LHCN-M2 (cell line): ENCODE data around the gene CTNNA2. TPM values are rescaled to one million over a fixed set of nuclear protein-coding genes. Genes with fewer than 3 reads are reported as not detected.

Experiments
- DNase-seq: peaks from one replicate; pipeline ENCODE4 v3.0.0-alpha.2; 2012; ENCODE audit warnings: low read depth
- total RNA-seq: library from RNA; depleted of rRNA; stranded (reverse); fragments of >200 nt; gene quantifications from 2 replicates; pipeline ENCODE4 v1.2.3, GENCODE V29; 2014

Gene CTNNA2
- total RNA-seq, 1 experiment from 2014 or later, result 0.06 TPM

DNA sequence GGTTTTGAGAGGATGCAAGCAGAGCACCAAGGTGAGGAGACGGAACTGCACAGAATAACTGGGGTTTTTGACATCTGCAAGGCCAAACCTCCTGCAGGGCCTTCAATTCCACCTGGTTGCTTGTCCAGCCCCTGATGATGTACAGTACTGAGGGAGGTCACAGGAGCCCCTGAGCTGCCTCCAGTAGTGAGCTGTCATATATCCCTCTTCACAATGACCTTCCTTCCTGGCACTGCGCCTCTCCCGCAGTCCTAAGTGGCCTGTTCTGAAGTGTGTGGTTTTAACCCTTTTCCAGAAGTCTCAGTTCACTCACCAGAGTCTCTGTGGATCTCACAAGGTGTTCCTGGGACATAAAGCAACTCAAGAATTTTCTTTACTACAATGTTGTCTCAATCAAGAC lies 746.4 kb downstream of the CTNNA2 start:
- DNase-seq, result no peak

- DNase-seq, result no peak
These were observed 753.4 kb downstream of the CTNNA2 start for GRCh38 chr2:80266231-80266630.

DNA sequence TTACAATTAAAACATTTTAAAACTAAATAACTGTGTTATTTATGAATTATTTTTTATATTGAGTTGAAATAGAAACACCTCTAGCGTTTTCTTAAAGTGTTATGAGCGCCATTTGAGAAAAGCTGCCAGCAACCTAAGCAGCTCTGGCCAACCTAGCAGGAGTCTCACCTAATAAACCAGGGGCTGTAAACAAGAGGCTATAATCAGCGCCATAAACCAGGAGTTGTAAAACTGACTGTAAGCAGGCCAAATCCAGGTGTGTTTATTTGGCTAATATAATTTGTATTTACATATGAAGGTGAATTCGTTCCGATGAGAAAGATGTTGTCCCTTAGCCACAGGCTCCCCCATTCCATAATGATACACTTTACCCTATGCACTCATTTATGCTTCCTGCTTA lies 757.0 kb downstream of the CTNNA2 start:
- DNase-seq, result no peak

GRCh38 chr2:80280598-80280997 lies 767.7 kb downstream of the CTNNA2 start:
- DNase-seq, result no peak

- DNase-seq, result no peak
These were observed 768.2 kb downstream of the CTNNA2 start for GRCh38 chr2:80281049-80281448.

DNA sequence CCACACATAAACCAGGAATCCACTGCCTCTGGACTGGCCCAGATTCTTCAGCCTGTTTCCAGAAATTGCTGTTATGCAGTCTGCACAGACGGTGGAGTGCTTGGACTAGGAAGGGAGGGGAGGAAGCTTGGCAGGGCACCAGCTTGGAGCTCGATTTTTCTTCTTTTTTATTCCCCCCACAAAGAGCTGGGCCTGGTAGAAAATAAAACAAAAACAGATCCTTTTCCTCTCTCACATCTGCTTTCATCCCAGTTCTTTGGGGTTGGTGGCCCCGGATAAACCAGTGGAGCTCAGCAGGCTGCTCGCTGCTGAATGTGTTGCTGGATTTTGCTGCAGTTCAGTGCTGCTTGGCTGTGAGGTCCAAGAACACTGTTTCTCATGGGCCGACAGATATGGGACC lies 775.7 kb downstream of the CTNNA2 start:
- DNase-seq, result no peak

DNA sequence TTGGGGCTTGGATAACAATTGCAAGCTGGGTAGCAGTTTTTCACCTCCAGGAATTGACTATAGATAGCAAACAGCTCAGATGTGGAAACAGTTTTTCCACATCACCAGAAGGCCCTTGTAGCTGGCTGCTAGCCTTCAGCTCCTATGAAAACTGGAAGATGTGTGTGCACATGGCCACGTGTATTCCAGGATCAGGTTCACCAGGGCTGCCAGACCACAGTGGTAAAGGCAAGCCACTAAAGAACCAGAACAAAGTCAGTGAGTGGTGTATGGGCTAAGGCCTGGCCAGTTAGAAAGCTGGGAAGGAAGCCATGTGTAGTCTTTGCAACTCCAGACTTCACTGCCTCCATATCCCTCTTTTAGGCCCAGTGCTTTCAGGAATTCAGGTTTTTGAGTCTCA lies 778.8 kb downstream of the CTNNA2 start:
- DNase-seq, result no peak

- no peak for DNase-seq
These were observed 779.6 kb downstream of the CTNNA2 start for GRCh38 chr2:80292474-80292873.

GRCh38 chr2:80293039-80293438 lies 780.2 kb downstream of the CTNNA2 start:
- no peak for DNase-seq

DNA sequence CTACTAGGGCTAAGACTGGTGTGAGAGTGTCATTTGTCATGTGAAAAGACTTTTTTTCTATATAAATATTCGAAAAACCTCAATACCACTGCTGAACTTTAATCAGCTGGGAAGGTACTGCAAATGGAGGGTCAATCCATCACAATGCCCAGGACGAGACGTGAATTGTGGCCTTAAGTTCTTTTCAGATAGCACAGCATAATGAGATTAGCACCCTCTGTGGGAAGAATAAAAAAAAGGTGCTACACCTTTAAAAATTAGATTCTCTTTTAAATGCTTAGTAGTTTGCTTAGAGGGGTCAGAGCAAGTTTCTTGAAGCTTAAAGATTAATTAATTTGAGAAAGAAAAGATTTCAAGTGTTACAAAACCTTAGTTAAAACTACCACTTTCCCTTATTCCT lies 786.1 kb downstream of the CTNNA2 start:
- DNase-seq, result no peak

DNA sequence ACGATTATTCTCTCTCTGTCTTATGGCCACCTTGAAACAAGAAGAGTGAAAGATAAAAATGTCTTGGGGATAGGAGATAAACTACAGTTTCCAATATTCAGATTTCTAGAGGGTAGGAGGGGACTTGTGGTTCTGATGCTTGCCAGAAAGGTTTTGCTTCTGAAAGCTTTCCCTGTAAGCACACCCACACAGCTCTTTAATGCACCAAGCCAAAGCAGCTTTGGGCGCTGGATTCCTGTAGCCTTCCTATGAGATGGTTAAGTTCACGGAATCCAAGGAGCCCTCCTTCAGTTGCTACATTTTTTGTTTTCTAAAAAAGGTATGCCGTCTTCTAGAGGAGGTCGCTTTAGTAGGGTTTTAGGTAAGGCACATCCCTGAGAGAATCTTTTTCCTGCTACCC lies 786.8 kb downstream of the CTNNA2 start:
- DNase-seq, result no peak

DNA sequence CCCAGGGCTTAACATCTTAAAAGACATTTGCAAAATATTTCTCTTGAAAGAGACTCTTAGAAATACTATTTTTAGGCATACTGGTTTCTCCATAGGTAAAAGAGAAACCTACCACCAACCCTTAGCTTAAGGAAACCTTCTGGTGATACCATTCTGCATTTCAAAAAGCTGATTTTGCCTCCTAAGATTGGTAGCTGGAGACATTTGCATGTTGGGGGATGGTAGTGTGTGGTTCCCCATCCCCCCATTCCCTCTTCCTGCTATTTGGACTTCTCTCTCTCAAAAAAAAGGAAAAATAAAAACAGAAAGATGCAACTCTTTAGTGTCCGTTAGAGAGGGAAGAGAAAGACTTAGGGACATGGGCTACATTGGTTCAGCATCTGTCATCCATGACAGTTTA lies 787.5 kb downstream of the CTNNA2 start:
- no peak for DNase-seq

DNA sequence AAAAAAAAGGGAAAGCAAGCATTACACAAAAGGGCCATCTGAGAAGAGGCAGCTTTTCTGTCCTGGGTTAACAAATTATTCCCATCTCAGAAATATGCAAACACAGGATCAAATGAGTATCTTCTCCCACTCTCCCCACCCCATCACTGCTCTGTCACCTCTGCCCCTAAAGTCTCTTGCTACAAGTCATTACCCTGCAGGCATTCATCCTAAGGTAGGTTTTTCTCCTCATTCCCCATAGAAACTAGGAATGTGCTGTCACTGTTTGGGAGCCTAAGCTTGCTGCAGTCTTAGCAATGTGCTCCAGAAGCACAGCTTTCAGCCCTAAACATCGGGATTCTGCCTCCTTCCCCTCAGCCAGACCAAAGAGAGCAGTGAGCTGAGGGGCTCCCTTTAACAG lies 788.1 kb downstream of the CTNNA2 start:
- DNase-seq, result no peak

DNA sequence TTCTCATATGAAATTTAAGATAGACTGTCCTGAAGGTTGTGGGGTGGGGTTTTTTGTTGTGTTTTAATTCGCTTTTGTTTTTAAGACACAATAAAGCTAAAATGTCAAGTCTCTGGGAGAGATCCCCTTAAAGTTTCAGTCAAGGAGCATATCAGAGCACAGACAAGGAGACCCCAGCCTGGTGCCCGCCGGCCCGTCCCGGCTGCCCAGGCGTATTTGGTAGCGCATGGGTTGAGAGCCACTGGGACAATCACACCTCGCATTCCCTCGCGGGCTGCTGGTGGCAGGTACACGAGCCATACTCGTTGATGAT lies 789.1 kb downstream of the CTNNA2 start:
- no peak for DNase-seq

DNA sequence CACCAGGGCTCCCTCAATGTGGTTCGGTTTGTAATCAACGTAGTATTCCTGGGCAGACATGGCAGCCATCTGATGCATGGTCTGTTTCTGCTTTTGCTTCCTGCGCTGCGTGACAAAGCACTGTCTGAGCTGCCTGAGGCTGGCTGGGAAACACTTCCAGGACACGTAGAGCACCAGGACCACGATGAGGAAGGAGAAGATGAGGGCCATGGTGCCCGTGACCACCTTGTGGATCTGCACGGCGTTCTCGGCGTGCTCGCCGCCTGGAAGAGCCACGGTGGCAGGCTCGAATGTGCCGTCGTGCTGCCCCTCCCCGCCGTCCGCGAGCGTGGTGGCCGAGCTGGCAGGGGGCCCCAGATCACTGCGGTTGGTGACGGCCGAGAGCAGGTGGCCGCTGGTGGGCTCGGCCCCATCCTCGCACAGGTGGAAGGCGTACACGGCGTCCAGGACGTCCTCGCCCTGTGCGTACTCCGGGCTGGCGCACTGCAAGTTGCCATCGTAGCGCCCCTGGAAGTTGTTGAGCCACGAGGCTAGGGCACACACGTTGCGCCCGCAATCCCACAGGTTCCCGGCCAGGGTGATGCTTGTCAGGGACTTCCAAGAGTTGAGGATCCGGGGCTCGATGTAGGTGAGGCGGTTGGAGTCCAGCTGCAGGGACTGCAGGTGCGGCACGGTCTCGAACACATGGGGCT lies 789.6 kb downstream of the CTNNA2 start:
- DNase-seq, result no peak

DNA sequence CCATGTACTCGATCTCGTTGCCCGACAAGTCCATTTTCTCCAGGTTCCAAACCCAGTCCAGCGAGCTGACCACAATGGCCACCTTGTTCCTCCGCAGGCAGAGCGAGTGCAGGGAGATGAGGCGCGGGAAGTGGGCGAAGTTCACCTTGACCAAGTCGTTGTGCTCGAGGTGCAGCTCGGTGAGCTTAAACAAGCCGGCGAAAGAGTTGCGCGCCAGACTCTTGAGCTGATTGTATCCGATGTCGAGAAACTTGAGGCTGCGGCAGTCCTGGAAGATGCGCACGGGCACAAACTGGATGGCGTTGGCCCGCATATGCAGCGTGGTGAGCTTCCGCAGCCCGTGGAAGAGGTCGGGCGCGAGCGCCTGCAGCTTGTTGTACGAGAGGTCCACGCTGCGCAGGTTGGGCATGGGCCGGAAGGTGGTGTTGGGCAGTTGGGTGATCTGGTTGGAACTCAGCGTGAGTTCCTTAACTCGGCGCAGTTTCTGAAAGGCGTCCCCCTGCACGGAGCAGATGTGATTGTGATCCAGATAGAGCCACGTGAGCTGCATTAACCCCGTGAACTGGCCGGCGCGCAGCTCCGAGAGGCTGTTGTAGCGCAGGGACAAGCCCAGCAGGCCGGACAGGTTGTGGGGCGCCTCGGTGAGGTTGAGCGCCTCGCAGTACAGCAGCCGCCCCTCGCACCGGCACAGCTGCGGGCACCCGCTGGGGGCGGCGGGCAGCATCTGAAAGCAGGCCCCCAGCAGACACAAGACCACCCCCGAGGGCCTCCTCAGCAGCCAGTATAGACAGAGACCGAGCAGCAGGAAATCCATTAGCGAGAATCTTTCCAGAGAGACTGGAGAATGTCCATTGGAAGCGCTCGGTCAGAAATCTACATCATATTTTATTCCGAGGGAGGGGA lies 790.4 kb downstream of the CTNNA2 start:
- no peak for DNase-seq

GRCh38 chr2:80303909-80304837 lies 791.3 kb downstream of the CTNNA2 start, which contains the start of gene LRRTM1:
LRRTM1 (minus strand) TSS chr2:80304752; CDS start chr2:80303819, 933 bp downstream.
- no peak for DNase-seq

DNA sequence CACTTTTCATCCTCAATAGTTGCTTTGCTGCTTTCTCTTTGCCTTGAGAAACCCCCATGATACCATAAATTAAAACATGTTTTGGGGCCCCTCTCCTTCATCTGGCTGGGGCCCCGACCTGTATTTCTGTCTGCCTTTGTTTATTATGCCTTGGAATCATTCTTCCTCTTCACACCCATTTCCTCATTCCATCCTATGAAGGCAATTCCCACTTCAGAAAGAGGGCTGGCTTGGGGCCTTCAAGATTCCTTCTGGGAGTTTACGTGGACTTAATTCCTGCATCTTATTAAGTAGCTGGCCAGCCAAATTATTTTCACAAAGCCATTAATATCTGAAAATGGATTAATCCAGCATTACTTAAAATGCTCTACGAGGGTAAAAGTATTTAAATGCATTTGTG lies 798.5 kb downstream of the CTNNA2 start:
- DNase-seq, result no peak

GRCh38 chr2:80312282-80312839 lies 799.5 kb downstream of the CTNNA2 start:
- no peak for DNase-seq

GRCh38 chr2:80322311-80322920 lies 809.6 kb downstream of the CTNNA2 start:
- no peak for DNase-seq

DNA sequence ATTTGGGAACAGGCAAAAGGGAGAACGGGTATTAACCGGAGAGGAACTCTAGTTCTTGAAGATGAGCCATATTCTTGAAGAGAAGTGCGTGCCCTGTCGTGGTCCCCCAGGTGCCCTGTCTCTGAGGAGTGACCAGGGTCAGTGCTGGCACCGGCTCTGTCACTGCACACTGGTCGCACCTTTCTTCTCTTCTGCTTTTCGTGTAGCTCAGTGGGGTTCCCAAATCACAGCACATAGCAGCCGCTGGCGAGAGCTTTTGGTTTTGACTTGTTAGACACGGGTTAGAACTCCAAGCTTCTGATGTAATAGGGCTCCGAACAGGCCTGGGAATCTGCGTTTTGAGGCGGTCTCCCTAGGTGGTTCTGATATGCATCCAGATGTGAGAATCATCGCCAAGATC lies 810.1 kb downstream of the CTNNA2 start:
- DNase-seq, result no peak
